Skeletal muscle tissue (tissue), 4 donors: Measurements from ENCODE around the gene RPRM. TPM values are rescaled to one million over a fixed set of nuclear protein-coding genes. Genes with fewer than 3 reads are reported as not detected.
"Not testable (repeated sequence)": the region's sequence is repeated elsewhere in the genome, so short reads cannot be mapped to it uniquely, and the experiment has no call there.

Source experiments
- H3K27ac ChIP-seq: one replicate; pipeline ENCODE4 v1.7.0; 2013; ENCODE audit warnings: mild to moderate bottlenecking, low read depth, low read length, inconsistent platforms
- H3K27me3 ChIP-seq, 3 donors: one replicate each; pipeline ENCODE4 v1.7.0; 2013; ENCODE audit warnings: low read length in 3 of 3; ENCODE audit not compliant: control insufficient read depth in 3 of 3, insufficient read depth in 3 of 3
- H3K36me3 ChIP-seq, 3 donors: one replicate each; pipeline ENCODE4 v1.7.0; 2013; ENCODE audit warnings: low read length in 3 of 3; ENCODE audit not compliant: control insufficient read depth in 3 of 3, insufficient read depth in 3 of 3
- H3K4me1 ChIP-seq, 3 donors: one replicate each; pipeline ENCODE4 v1.7.0; 2013; ENCODE audit warnings: low read length in 3 of 3, mild to moderate bottlenecking in 3 of 3; ENCODE audit not compliant: control insufficient read depth in 3 of 3, insufficient read depth in 3 of 3
- H3K4me3 ChIP-seq, 3 donors: one replicate each; pipeline ENCODE4 v1.7.0; 2013; ENCODE audit warnings: low read length in 3 of 3
- H3K9ac ChIP-seq, 3 donors: one replicate each; pipeline ENCODE4 v1.7.0; 2013; ENCODE audit warnings: low read length in 3 of 3, mild to moderate bottlenecking in 3 of 3, moderate library complexity in 2 of 3, low read depth in 1 of 3
- H3K9me3 ChIP-seq, 3 donors: one replicate each; pipeline ENCODE4 v1.7.0; 2013; ENCODE audit warnings: low read length in 3 of 3; ENCODE audit not compliant: control insufficient read depth in 3 of 3
- total RNA-seq: library from RNA; depleted of rRNA; stranded (reverse); fragments of >200 nt; gene quantifications from one replicate; pipeline ENCODE4 v1.2.3, GENCODE V29; 2014
- donor health status: Osteomylitis.

RPRM gene
- total RNA-seq, 1 donor from 2014 or later, result 3.1 TPM

GRCh38 chr2:153462338-153462859 is 16.2 kb downstream of the RPRM start:
- H3K36me3 ChIP-seq, result no peaks in the 10 kb centered on the region
- H3K27me3 ChIP-seq, result peaks cover 0 to 8% (median 0%) of the 10 kb centered on the region in 3 donors
- no peaks in the 10 kb centered on the region for H3K9me3 ChIP-seq
- H3K9ac ChIP-seq, result no peak overlapping the region
- no peak overlapping the region for H3K4me3 ChIP-seq
- no peaks in the 10 kb centered on the region for H3K4me1 ChIP-seq
- no peak overlapping the region for H3K27ac ChIP-seq

- Histone ChIP-seq H3K9me3 (no peaks in the 10 kb centered on the region), H3K4me3 (no peak overlapping the region), H3K9ac (no peak overlapping the region), H3K4me1 (no peaks in the 10 kb centered on the region), H3K36me3 (no peaks in the 10 kb centered on the region), H3K27ac (no peak overlapping the region), H3K27me3 (peaks cover 0 to 8% (median 0%) of the 10 kb centered on the region in 3 donors)
These were observed 17.1 kb downstream of the RPRM start for GRCh38 chr2:153461453-153461852.

GRCh38 chr2:153455861-153456260 is 22.7 kb downstream of the RPRM start:
- H3K4me3 ChIP-seq, result no peak overlapping the region
- no peaks in the 10 kb centered on the region for H3K36me3 ChIP-seq
- H3K9me3 ChIP-seq, result no peaks in the 10 kb centered on the region
- H3K27ac ChIP-seq, result no peak overlapping the region
- no peak overlapping the region for H3K9ac ChIP-seq
- H3K4me1 ChIP-seq, result no peaks in the 10 kb centered on the region
- H3K27me3 ChIP-seq, result no peaks in the 10 kb centered on the region

- Histone ChIP-seq H3K4me1 (no peaks in the 10 kb centered on the region), H3K27ac (no peak overlapping the region), H3K9ac (no peak overlapping the region), H3K27me3 (no peaks in the 10 kb centered on the region), H3K4me3 (no peak overlapping the region), H3K9me3 (no peaks in the 10 kb centered on the region), H3K36me3 (no peaks in the 10 kb centered on the region)
These were observed 23.2 kb downstream of the RPRM start for GRCh38 chr2:153455403-153455802.

GRCh38 chr2:153451611-153452010 is 27.0 kb downstream of the RPRM start:
- H3K27me3 ChIP-seq, result no peaks in the 10 kb centered on the region
- H3K36me3 ChIP-seq, result no peaks in the 10 kb centered on the region
- no peaks in the 10 kb centered on the region for H3K4me1 ChIP-seq
- H3K9me3 ChIP-seq, result no peaks in the 10 kb centered on the region
- no peak overlapping the region for H3K27ac ChIP-seq
- no peak overlapping the region for H3K4me3 ChIP-seq
- no peak overlapping the region for H3K9ac ChIP-seq

GRCh38 chr2:153443106-153443505 is 35.5 kb downstream of the RPRM start:
- H3K9me3 ChIP-seq, result no peaks in the 10 kb centered on the region
- H3K4me1 ChIP-seq, result no peaks in the 10 kb centered on the region
- H3K4me3 ChIP-seq, result no peak overlapping the region
- H3K27ac ChIP-seq, result no peak overlapping the region
- H3K9ac ChIP-seq, result no peak overlapping the region
- no peaks in the 10 kb centered on the region for H3K27me3 ChIP-seq
- no peaks in the 10 kb centered on the region for H3K36me3 ChIP-seq

- H3K9ac ChIP-seq, H3K27me3 ChIP-seq, H3K4me3 ChIP-seq, H3K4me1 ChIP-seq, H3K27ac ChIP-seq, H3K9me3 ChIP-seq, H3K36me3 ChIP-seq: not testable (repeated sequence)
These were observed 35.9 kb downstream of the RPRM start for GRCh38 chr2:153442616-153443015.

GRCh38 chr2:153440090-153440489 is 38.5 kb downstream of the RPRM start:
- not testable (repeated sequence) for H3K4me3 ChIP-seq, H3K9ac ChIP-seq

GRCh38 chr2:153433403-153433802 is 45.2 kb downstream of the RPRM start:
- Histone ChIP-seq H3K27ac (no peak overlapping the region), H3K9ac (no peak overlapping the region), H3K9me3 (no peaks in the 10 kb centered on the region), H3K27me3 (no peaks in the 10 kb centered on the region), H3K4me1 (no peaks in the 10 kb centered on the region), H3K4me3 (no peak overlapping the region), H3K36me3 (no peaks in the 10 kb centered on the region)

More at GRCh38 chr2:153440090-153440489, 38.5 kb downstream of the RPRM start:
- H3K4me1 ChIP-seq, H3K27ac ChIP-seq, H3K36me3 ChIP-seq, H3K9me3 ChIP-seq, H3K27me3 ChIP-seq: not testable (repeated sequence)

GRCh38 chr2:153432381-153432780 is 46.2 kb downstream of the RPRM start:
- Histone ChIP-seq H3K9ac (no peak overlapping the region), H3K4me3 (no peak overlapping the region), H3K36me3 (no peaks in the 10 kb centered on the region), H3K27me3 (no peaks in the 10 kb centered on the region), H3K9me3 (no peaks in the 10 kb centered on the region), H3K27ac (no peak overlapping the region), H3K4me1 (no peaks in the 10 kb centered on the region)

- Histone ChIP-seq H3K4me1 (no peaks in the 10 kb centered on the region), H3K4me3 (no peak overlapping the region), H3K9ac (no peak overlapping the region), H3K27ac (no peak overlapping the region), H3K36me3 (no peaks in the 10 kb centered on the region), H3K9me3 (no peaks in the 10 kb centered on the region), H3K27me3 (no peaks in the 10 kb centered on the region)
These were observed 47.4 kb downstream of the RPRM start for GRCh38 chr2:153431114-153431513.
